Panc1 (cell line): ENCODE measurements around the gene CFAP100.

Source experiments
- CTCF ChIP-seq: fragments of 450-650 bp; IDR thresholded peaks from 2 replicates; pipeline ENCODE4 v1.5.1; 2017; ENCODE audit warnings: mild to moderate bottlenecking
- POLR2AphosphoS5 ChIP-seq: IDR thresholded peaks from 2 replicates; pipeline ENCODE4 v1.6.1; 2012; ENCODE audit warnings: mild to moderate bottlenecking, low read depth, low read length, moderate library complexity
- SIN3A ChIP-seq: IDR thresholded peaks from 2 replicates; pipeline ENCODE4 v1.6.1; 2012; ENCODE audit warnings: low read depth, mild to moderate bottlenecking, low read length, moderate library complexity, borderline replicate concordance; ENCODE audit not compliant: insufficient read depth
- TF ChIP-seq, protein P1 (sequence below), 2 experiments: IDR thresholded peaks; 2 replicates each; pipeline ENCODE4 v1.6.1; 2011 to 2012; ENCODE audit warnings: low read depth in 2 of 2, control low read depth in 1 of 2, low read length in 1 of 2, mild to moderate bottlenecking in 1 of 2, moderate library complexity in 1 of 2; ENCODE audit not compliant: insufficient read depth in 1 of 2

DNA sequence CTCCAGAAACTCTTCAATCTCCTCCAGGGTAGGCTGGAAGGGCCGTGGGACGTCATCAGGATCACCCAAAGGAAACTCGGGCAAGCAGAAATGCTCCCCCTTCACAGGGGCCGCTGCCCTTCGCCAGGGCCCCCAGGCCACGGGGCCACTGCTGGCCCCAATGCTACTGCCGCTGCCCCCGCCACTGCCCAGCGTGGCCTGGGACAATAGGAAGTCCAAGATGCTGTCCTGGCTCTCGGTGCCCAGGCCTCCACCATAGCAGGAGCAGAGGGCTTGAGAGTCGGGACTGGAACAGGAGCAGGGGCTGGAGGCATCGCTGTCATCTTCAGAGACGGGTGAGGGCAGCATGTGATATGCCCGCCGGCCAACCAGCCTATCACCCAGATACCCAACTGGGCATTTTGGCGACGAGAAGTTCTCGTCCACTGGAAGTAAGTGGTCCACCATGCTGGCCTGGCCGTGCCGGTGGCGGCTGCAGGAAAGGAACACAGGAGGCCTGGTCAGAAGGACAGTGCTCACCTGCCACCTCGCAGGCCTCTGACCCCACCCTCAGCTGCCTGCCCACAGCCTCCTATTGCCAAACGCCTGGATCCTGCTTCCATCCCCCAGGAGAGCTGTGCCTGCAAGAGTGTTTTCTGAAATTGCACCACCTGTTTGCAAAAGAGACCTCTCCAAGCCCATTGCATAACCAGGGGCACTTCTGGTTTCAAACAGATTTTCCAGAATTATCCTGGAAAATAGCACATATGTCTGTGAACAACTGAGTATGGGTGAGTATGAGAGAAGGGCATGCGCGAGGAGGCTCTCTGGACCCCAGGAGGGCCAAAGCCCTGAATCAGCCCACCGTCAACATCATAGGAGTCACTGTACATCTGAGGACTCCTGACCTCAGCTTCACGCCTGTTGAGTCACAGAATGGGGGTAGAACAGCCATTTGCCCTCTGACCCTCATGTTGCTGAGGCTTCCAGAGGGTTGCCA, 41.9 kb upstream of the CFAP100 start:
- no peak for TF ChIP-seq CTCF
- TF ChIP-seq POLR2AphosphoS5 = no peak
- TF ChIP-seq, protein P1, sequence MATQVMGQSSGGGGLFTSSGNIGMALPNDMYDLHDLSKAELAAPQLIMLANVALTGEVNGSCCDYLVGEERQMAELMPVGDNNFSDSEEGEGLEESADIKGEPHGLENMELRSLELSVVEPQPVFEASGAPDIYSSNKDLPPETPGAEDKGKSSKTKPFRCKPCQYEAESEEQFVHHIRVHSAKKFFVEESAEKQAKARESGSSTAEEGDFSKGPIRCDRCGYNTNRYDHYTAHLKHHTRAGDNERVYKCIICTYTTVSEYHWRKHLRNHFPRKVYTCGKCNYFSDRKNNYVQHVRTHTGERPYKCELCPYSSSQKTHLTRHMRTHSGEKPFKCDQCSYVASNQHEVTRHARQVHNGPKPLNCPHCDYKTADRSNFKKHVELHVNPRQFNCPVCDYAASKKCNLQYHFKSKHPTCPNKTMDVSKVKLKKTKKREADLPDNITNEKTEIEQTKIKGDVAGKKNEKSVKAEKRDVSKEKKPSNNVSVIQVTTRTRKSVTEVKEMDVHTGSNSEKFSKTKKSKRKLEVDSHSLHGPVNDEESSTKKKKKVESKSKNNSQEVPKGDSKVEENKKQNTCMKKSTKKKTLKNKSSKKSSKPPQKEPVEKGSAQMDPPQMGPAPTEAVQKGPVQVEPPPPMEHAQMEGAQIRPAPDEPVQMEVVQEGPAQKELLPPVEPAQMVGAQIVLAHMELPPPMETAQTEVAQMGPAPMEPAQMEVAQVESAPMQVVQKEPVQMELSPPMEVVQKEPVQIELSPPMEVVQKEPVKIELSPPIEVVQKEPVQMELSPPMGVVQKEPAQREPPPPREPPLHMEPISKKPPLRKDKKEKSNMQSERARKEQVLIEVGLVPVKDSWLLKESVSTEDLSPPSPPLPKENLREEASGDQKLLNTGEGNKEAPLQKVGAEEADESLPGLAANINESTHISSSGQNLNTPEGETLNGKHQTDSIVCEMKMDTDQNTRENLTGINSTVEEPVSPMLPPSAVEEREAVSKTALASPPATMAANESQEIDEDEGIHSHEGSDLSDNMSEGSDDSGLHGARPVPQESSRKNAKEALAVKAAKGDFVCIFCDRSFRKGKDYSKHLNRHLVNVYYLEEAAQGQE (IDR thresholded peaks at IDR 0.05; ENCODE audit: insufficient read depth in 1 of 2, low read depth in 2 of 2, low read length in 1 of 2) = no peak
- no peak for TF ChIP-seq SIN3A
